PC-3 (cell line): ENCODE results near the gene CDK18. TPM values are rescaled to one million over a fixed set of nuclear protein-coding genes. Genes with fewer than 3 reads are reported as not detected.

Experiments used
- ATAC-seq: fragments of 200-7000 bp; cut with Tn5 transposase; 2 replicates; pipeline ENCODE4 v1.9.1; 2020; ENCODE audit warnings: mild to moderate bottlenecking, moderate library complexity
- BruUV-seq: library from RNA; stranded (reverse); fragments of 400-500 nt; replicated peaks from 2 replicates; lab custom pipeline; 2021; lab: Mats Ljungman, UMichigan
- CTCF ChIA-PET: fragments of 300-600 bp; sonication (Branson Sonifier 250); formaldehyde crosslinking; loops from one replicate; lab custom pipeline; 2022; ENCODE audit warnings: antibody characterized with exemption; lab: Charles Lee
- POLR2A ChIA-PET: fragments of 300-600 bp; sonication (Branson Sonifier 250); formaldehyde crosslinking; loops from one replicate; lab custom pipeline; 2022; ENCODE audit warnings: antibody characterized with exemption; ENCODE audit not compliant: unreplicated experiment; lab: Charles Lee
- DNase-seq: peaks from one replicate; pipeline ENCODE4 v3.0.0-alpha.2; 2015
- H2AFZ ChIP-seq: fragments of 300-600 bp; sonication (generic); 2 replicates; pipeline ENCODE4 v1.6.0; 2016; ENCODE audit warnings: antibody characterized with exemption, low read length
- H3F3A ChIP-seq: fragments of 300-600 bp; sonication (generic); one replicate; pipeline ENCODE4 v1.6.0; 2017; ENCODE audit warnings: antibody characterized with exemption, low read length, control low read depth, mild to moderate bottlenecking; ENCODE audit not compliant: unreplicated experiment
- H3K27ac ChIP-seq: fragments of 300-600 bp; sonication (generic); 2 replicates; pipeline ENCODE4 v1.5.1; 2016; ENCODE audit warnings: mild to moderate bottlenecking, low read length
- H3K27me3 ChIP-seq: fragments of 300-600 bp; sonication (generic); 2 replicates; pipeline ENCODE4 v1.6.1; 2016; ENCODE audit warnings: low read length, mixed read lengths
- H3K36me3 ChIP-seq: fragments of 300-600 bp; sonication (generic); 2 replicates; pipeline ENCODE4 v1.6.1; 2016; ENCODE audit warnings: low read depth, mixed run types, low read length, mixed read lengths
- H3K4me1 ChIP-seq: fragments of 300-600 bp; sonication (generic); 2 replicates; pipeline ENCODE4 v1.5.1; 2016; ENCODE audit warnings: low read length; ENCODE audit not compliant: insufficient read depth
- H3K4me2 ChIP-seq: fragments of 300-600 bp; sonication (generic); 2 replicates; pipeline ENCODE4 v1.6.0; 2016; ENCODE audit warnings: low read length
- H3K4me3 ChIP-seq: fragments of 300-600 bp; sonication (generic); 2 replicates; pipeline ENCODE4 v1.5.1; 2016; ENCODE audit warnings: mild to moderate bottlenecking, low read length, mixed read lengths
- H3K79me2 ChIP-seq: fragments of 300-600 bp; sonication (generic); 2 replicates; pipeline ENCODE4 v1.6.1; 2017; ENCODE audit warnings: low read length, mixed read lengths
- H3K9ac ChIP-seq: fragments of 300-600 bp; sonication (generic); 2 replicates; pipeline ENCODE4 v1.6.0; 2016; ENCODE audit warnings: mild to moderate bottlenecking, low read length
- H3K9me2 ChIP-seq: fragments of 300-600 bp; sonication (generic); replicated peaks from 2 replicates; pipeline ENCODE4 v1.6.1; 2016; ENCODE audit warnings: mixed run types, low read length, mixed read lengths
- H3K9me3 ChIP-seq: fragments of 300-600 bp; sonication (generic); 2 replicates; pipeline ENCODE4 v1.6.1; 2016; ENCODE audit warnings: low read length, mixed read lengths
- H4K20me1 ChIP-seq: fragments of 300-600 bp; sonication (generic); 2 replicates; pipeline ENCODE4 v1.6.1; 2016; ENCODE audit warnings: low read length, mixed read lengths
- CTCF ChIP-seq: fragments of 300-600 bp; sonication (generic); conservative IDR thresholded peaks from 2 replicates; pipeline ENCODE4 v1.5.1; 2017; ENCODE audit warnings: antibody characterized with exemption, low read depth, mild to moderate bottlenecking, low read length
- EZH2 ChIP-seq: fragments of 300-600 bp; sonication (generic); IDR thresholded peaks from one replicate; pipeline ENCODE4 v1.6.1; 2017; ENCODE audit warnings: antibody characterized with exemption, mild to moderate bottlenecking, low read length; ENCODE audit not compliant: unreplicated experiment
- EZH2phosphoT487 ChIP-seq: fragments of 300-600 bp; sonication (generic); IDR thresholded peaks from 2 replicates; pipeline ENCODE4 v1.6.1; 2018; ENCODE audit warnings: mild to moderate bottlenecking, antibody characterized with exemption, low read length, borderline replicate concordance
- intact Hi-C: fragments of 100-400 bp; cut with micrococcal nuclease; formaldehyde crosslinking; loops from 2 replicates; pipeline ENCODE4 v1.9.0; 2023
- total RNA-seq: library from RNA; depleted of rRNA; stranded (reverse); fragments of >200 nt; gene quantifications from 2 replicates; pipeline ENCODE4 v1.2.3, GENCODE V29; 2014

CDK18 gene
- total RNA-seq, 1 experiment from 2014 or later = 13.2 TPM

DNA sequence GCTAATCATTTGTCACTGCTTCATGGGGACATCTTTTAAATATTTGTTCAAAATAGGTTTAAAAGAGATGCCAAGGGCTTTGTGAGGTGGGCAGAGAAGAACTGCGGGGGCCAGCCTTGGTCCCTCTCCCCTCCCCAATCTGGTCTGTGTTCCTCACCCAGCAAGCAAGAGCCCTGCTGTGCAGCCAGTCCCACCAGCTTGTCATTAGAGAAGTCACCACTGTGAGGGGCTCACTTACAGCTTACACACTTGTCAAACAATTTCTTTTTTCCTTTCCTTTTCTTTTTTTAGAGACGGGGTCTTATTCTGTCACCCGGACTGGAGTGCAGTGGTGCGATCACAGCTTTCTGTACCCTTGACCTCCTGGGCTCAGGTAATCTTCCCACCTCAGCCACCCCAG is 10.4 kb upstream of the CDK18 start:
- no peak overlapping the region for H3K4me2 ChIP-seq
- no peaks in the 10 kb centered on the region for H3K36me3 ChIP-seq
- no peak overlapping the region for H3K4me3 ChIP-seq
- TF ChIP-seq CTCF (0 out of 2 replicates have a peak, but pooled peaks have one; percentile 15), EZH2 (no peak), EZH2phosphoT487 (no peak)
- H3F3A ChIP-seq = no peaks in the 10 kb centered on the region
- H4K20me1 ChIP-seq = no peaks in the 10 kb centered on the region
- intact Hi-C loops = no loop called here
- H3K9me2 ChIP-seq = no peaks in the 10 kb centered on the region
- DNase-seq (no peak), ATAC-seq (no peak)
- peaks cover 19% of the 10 kb centered on the region for H3K4me1 ChIP-seq
- ChIA-PET CTCF (interaction anchor here (1.8 kb wide), 1 partner anchor 31 kb away, joined by 9 read pairs; no protein-coding TSS in a partner anchor), POLR2A (no interaction called here)
- H3K9me3 ChIP-seq = no peaks in the 10 kb centered on the region
- H3K27me3 ChIP-seq = no peaks in the 10 kb centered on the region
- no peak overlapping the region for H3K27ac ChIP-seq
- no TSS peak for BruUV-seq
- no peak overlapping the region for H3K9ac ChIP-seq
- H3K79me2 ChIP-seq = no peaks in the 10 kb centered on the region
- no peak overlapping the region for H2AFZ ChIP-seq

DNA sequence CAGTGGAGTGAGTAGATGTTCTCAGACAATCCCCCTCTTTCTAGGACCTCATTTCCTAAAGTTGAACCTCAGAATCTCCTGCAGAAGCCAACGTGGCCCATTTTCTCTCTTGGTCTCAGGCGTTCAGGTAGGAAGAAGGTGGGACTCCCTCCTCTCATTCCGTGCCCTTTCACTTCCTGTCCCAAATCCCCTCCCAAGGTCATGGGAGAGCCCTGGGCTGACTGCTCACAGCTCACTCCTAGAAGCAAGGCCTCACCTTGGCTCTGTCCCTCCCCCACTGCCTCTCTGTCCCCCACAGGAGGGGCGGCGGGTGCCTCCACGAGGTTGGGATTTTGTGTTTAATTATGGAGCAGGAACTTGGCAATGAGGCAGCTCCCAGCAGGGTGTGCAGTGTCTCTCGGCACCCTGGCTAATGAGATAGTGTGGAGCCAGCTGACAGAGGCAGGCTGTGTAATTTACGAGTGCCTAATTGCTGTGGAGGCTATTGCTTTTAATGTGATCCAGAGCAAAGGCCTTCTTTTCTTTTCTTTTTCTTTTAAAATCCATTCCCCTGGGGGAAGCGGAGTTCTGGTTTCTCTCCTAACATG is 9.1 kb upstream of the CDK18 start:
- Histone ChIP-seq H2AFZ (no peak overlapping the region), H3K27ac (no peak overlapping the region), H3K4me2 (no peak overlapping the region), H3K9me3 (no peaks in the 10 kb centered on the region), H3K4me1 (peaks cover 22% of the 10 kb centered on the region), H3K4me3 (no peak overlapping the region), H3K9ac (no peak overlapping the region), H3K27me3 (no peaks in the 10 kb centered on the region), H3K79me2 (no peaks in the 10 kb centered on the region), H4K20me1 (no peaks in the 10 kb centered on the region), H3K9me2 (no peaks in the 10 kb centered on the region), H3K36me3 (no peaks in the 10 kb centered on the region), H3F3A (no peaks in the 10 kb centered on the region)
- ATAC-seq (no peak), DNase-seq (no peak)
- POLR2A ChIA-PET = no interaction called here
- intact Hi-C loops = no loop called here
- CTCF ChIA-PET = no interaction called here
- TF ChIP-seq CTCF (no peak), EZH2 (no peak), EZH2phosphoT487 (no peak)
- BruUV-seq = no TSS peak

DNA sequence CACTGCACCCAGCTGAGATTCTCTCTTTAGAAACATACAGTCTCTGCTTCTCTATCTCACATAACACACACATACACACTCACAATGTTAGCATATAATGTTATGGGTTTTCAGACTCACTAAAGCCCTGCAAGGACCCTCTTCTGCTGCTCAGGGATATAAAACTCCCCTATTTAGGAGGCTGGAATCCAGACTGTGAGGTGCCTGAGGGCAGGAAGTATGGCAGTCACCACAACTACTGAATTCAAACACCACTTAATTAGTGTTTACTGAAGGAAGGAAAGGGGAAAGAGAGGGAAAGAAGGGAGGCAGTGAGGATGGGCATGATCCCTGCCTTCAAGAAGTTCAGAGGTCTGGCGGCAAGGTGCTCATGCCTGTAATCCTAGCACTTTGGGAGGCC is 7.8 kb upstream of the CDK18 start:
- no peaks in the 10 kb centered on the region for H3K27me3 ChIP-seq
- H3K27ac ChIP-seq = no peak overlapping the region
- TF ChIP-seq CTCF (no peak), EZH2phosphoT487 (no peak), EZH2 (no peak)
- H3K4me3 ChIP-seq = no peak overlapping the region
- intact Hi-C loops = no loop called here
- H3K4me1 ChIP-seq = peaks cover 21% of the 10 kb centered on the region
- no peaks in the 10 kb centered on the region for H3F3A ChIP-seq
- no peak overlapping the region for H3K9ac ChIP-seq
- ATAC-seq (no peak), DNase-seq (no peak)
- CTCF ChIA-PET = no interaction called here
- POLR2A ChIA-PET = no interaction called here
- H4K20me1 ChIP-seq = no peaks in the 10 kb centered on the region
- BruUV-seq = no TSS peak
- H3K4me2 ChIP-seq = no peak overlapping the region
- H2AFZ ChIP-seq = no peak overlapping the region
- H3K79me2 ChIP-seq = no peaks in the 10 kb centered on the region
- H3K36me3 ChIP-seq = no peaks in the 10 kb centered on the region
- H3K9me3 ChIP-seq = no peaks in the 10 kb centered on the region
- no peaks in the 10 kb centered on the region for H3K9me2 ChIP-seq
